CMK (cell line): ENCODE measurements around the gene TBCK.
A peak's percentile ranks its signal among the peaks of the same experiment; 100 is the strongest.

ENCODE experiments used
- DNase-seq: peaks from one replicate; pipeline ENCODE4 v3.0.0-alpha.2; 2010; ENCODE audit warnings: low read depth

Gene TBCK

DNA sequence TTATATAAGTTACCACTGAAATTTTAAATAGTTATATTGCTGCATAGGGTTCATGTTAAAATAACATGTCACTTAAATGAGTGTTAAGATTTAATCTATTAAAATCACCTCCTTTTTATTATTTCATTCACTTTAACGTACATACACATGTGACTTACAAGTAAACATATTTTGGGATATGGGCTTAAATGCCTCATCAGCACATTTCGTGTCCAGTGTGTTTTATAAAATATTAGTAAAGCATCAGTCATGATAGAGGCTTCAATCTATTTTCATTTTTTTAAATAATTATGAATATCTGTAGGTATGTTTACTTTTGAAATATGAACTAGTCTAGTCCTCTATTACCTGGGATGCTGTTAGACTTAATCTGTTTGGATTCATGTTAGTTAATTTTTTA, 277.1 kb downstream of the TBCK start:
- DNase-seq, result no peak

DNA sequence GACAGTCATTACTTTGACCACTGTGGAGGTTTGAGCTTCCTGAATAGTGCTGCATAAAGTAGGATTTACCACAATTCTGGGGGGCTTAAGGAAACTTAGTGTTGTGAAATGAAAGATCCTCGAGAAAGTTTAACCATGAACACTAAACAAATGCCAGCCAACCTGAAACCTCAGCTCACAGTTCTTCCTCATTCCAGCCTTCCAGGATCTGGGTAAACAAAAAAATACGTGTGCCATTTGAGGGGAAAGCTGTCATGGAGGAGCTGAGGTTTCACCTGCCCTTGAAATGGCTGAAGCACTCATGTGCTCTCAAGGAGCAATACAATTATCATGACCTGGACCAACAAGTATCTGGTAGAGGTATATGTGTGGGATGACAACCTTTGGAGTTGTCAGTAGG, 278.0 kb downstream of the TBCK start:
- no peak for DNase-seq

DNA sequence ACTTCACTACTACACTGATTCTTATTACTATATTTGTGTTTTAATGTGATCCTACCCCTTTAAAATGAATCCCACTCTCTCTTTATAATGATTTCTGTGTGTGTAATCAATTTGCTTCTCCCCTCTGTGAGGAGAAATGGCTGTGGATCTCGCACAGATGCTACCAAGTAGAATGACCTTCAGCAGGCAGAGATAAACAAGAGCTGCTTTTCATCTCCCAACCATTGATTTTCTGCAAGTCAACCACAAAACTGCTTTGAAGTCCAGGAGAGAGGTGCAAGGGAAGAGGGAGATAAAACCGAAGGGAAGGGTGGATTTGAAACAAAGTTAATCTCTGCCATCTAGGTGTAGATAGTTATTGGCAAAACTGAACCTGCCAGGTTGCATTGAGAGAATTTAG, 279.2 kb downstream of the TBCK start:
- DNase-seq, result no peak

DNA sequence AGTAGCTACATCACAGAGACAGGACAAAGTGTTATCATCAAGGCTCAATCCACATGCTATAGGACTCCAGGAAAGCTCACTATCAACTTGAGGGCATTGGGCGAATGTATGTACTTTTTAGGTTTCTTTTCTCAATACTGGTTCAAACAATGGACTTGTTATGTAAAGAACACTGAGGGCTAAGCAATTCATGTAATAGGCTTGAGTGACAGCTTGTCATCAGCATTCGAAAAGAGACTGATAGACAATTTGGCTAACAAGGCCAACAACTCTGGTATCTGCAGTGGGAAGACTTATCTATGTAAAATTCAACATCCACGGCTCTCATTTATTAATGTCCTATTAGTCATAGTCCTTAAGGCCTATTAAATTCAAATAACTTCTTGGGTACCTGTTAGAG, 279.7 kb downstream of the TBCK start:
- no peak for DNase-seq

DNA sequence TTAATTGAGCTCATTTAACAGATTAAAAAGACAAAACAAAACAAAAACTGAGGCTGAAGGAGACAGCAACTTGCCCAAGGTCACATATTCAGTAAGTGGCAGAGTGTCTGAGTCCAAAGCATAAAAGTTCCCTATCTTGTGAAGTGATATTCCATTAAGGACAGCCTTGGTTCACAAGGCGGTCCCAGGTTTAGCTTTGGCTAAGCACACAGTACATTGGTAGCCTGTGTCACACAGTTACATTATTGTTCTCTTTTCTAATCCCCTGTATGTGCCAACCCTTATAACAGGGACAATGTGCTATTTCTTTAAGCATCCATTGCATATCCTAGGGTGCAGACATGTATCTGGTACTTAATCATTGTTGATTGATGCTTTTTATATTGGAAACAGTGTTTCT, 280.8 kb downstream of the TBCK start:
- DNase-seq, result no peak

DNA sequence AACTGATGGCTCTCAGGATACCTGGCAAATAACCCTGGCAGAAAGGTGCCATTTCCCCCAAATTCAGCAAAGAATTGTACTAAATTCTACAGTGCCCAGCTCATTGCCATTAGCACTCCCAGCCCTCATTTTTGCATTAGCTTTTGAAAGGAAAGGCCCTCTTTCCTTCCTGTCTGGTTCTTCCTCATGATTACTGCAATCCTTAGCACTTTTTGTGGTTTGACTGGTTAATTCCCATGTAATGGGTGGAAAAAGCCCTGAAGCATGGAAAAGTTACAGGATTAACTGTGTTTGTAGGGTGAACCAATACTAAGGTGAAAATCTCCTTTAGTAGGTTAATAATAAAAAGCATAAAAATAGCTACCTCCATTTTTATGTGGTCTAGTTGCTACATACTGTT, 281.3 kb downstream of the TBCK start:
- DNase-seq, result no peak

DNA sequence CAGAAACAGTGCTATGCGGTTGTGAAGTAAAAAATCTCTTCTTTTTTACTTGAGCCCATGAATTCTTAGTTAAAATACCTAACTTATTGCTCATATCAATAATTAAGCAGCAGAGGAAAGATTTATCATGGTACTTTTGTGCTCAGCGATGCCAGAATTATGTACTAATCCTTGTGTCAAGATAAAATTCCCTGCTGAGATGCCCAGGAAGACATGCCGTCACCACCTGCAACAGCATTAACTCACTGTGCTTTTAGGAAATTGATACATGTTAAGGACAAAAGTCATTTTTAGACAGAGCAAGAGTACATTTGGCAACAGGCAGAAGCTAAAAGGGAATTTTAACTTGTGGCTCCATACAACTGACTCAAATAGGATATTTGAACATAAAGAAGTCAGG, 281.8 kb downstream of the TBCK start:
- no peak for DNase-seq

DNA sequence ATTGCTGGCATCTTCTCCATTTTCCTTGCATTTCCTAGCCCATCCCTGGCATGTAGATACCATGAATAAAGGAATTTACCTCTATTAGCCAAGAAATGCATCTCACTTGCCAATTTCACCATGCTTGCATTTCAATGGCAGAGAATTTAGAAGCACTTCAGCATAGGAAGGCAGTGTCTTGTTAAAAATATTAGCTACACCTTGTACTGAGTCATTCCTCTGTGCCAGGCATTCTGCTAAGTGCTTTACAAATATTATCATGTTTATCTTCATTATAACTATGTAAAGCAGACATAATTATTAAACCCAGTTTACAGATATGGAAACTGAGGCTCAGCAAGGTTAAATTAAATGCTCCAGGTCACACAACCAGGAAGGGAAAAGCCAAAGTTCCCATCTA, 282.5 kb downstream of the TBCK start:
- DNase-seq, result no peak

DNA sequence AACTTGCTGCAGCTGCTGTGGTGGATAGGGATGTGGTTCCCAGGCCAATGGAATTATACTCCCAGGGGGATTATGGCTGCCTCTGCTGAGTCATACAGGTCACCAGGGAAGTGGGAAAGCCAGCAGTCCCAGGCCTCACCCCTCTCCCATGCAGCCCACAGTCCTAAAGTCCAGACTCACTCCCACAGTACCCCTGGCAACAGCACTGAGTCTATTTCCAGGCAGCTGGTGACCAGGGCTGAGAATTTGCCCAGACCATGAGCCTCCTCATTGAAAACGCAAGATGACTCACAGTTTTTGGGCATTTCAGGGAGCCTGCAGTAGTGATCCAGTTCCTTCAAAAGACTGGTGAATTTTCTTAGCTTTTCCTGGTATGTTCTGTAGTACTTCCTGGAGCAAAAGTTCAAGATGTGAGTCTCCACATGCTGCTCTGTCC, 283.1 kb downstream of the TBCK start:
- DNase-seq, result no peak

DNA sequence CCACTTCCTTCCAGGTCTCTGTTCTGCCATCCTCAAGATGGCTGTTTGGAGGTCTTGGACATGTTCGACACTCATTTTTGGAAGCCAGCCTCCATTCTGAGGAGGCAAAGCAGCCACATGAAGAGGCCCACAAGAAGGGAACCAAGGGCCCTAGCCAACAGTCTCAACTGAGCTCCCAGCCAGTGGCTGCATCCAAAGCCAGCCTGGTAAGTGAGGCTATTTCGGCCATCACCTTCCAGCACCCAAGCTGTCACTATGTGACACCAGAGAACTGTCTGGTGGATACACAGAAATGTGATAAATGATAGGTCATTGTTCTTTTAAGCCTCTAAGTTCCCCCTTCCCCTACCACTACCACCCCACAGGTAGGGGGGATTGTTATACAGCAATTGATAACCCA, 293.6 kb downstream of the TBCK start:
- DNase-seq, result no peak

DNA sequence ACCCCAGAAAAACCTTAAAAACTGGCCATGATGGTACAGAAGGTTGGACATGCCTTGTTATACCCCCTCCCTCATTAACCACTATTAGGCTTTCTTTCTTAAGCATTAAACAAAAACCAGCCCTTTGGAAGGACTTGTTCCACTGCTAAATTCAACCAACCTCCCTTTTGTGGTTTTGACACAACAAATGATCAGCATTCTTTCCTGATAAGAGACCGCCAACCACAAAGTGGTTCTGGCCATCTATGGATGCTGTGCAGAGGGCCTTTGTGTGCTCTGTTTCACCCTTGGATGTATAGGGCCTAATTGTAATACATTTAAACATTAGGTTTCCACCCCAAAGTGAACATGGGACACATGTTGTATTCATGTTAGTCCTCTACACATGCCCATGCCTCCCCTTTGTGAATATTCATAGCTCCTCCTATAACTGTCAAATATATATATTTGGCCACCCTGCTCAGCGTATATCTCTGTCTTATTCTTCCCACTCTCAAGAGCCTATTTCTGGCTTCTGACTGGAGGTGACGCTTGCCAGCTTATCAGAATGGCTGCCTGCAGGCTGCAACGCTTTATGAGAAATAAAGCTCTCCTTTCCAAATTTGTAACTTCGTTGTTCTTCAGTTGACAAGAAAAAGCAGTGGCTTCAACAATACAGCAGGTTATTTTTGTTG, 294.1 kb downstream of the TBCK start:
- DNase-seq, result peak; percentile 29

DNA sequence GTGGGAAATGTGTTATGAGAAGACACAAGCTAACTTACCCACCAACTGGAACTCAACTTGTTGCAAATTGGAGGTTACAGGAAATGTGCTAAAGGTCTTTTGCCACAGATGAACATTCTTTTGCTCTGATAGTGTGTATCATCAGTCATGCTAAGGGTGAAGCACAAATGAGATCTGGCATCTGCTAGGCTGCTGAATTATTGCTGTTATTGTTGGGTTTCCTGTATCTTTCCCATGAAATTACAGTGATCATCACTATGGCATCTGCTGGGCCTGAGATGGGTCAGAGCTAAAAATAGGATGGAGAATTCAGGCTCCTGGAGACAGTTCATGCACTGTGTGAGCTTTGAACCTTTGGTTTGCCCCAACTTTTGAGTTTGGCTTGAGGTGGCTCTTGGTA, 296.2 kb downstream of the TBCK start:
- DNase-seq, result no peak

DNA sequence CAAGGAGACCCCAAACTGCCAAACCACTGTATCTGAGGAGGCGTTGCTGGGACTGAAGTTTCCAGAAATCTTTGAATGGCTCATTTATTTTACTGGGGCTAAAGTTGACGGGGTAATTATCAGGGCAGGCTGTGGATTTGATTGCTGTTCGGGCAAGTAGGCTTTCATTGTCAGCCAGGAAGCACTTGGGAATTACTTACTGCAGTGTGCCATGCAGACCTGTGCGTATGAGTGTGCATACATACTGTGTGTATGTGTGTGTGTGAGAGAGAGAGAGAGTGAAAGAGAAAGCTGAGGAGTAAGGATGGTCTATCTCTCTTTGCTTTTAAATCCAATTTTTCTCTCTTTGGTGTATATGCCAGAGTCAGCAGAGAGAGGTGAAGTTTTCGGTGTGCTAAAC, 298.0 kb downstream of the TBCK start:
- DNase-seq, result no peak

DNA sequence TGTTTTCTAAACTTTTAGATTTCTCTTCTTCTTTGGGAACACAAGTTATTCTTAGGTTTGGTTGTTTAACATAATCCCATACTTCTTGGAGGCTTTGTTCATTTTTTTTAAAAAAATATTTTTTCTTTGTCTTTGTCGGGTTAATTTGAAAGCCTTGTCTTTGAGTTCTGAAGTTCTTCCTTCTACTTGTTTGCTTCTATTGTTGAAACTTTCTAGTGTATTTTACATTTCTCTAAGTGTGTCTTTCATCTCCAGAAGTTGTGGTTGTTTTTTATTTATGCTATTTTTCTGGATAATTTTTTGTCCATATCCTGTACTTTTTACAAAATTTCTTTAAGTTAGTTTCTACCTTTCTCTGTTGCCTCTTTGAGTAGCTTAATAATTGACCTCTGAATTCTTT, 304.6 kb downstream of the TBCK start:
- DNase-seq, result no peak

DNA sequence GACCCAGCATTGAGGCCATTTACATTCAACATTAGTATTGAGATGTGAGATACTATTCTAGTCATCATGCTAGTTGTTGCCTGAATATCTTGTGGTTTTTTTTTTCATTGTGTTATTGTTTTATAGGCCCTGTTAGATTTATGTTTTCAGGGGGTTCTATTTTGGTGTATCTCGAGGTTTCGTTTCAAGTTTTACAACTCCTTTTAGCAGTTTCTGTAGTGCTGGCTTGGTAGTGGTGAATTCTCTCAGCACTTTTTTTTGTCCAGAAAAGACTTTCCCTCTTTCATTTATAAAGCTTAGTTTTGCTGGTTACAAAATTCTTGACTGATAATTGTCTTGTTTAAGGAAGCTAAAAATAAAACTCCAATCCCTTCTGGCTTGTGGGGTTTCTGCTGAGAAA, 305.2 kb downstream of the TBCK start:
- no peak for DNase-seq

DNA sequence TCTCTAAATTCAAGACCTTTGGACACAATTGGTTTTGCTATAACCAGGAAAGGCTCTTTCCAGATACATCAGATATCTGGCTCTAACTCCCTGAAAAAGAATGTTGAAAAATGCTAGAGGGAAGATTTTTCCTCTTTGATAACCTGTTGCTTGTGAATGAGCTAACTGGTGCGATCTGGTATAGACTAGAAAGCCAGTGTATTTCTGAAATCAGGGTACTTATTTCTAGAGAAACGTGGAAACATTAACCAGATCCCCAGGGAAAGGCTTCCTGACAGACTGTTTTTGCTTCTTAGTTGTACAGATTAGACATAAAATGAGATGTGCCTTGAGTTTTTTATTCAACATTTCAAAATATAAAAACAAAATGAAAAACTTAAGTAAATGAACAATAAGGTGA, 313.0 kb downstream of the TBCK start:
- DNase-seq, result no peak

DNA sequence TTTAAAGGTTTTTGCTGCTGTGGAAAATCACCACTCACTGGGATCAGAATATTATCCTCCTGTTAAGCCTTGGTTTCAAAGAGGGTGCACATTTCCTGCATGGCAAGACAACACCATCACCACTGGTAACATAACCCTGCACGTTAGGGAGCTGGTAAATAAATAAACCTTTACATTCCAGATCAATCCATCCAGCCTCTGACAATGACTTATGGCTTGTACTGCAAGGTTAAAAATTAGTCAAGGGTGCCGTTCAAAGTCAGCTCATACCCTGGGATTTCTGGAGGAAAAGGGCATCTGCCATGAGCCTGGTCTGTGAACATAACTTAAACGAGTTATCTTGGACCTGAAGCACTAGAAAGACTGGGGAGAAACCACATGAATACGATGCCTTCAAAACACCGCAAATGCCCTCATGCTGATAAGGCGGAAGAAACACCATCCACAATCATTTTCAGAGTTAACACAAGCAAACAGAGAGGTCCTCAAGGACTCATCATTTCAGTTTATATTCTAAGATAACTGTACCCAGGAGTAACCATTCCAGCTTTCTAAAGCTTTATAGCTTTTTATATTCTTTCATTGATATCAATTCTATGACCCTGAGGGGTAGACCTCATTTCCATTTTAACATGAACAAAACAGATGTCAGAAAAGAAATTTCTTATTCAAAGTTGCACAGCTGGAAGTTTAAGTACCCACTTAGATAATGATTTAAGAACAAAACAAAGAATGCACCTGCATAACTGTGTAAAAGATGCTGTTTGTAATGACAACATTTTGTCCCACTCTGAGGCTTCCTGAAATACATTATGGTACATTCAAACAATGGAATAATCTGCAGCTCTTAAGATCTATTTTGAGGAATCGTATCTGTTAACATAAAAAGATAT, 317.6 kb downstream of the TBCK start:
- no peak for DNase-seq

DNA sequence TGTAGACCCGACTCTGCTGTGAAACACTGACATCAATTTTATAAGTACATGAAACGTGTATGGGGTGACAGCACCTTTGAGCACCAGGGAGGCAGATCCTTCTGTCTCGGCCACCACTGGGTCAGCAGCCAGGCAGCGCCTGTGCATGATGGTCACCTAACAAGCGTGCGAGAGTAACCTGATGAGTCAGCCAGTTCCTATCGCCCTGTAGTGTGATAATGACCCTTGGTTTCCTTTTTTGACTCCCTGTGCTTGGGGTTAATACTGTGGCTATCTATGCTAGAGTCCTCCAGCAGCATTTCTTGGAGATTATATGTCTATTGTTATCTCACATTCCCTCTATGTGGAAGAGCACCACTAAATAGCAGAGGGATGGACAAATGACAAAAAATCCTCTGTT, 319.2 kb downstream of the TBCK start:
- DNase-seq, result peak; percentile 64

DNA sequence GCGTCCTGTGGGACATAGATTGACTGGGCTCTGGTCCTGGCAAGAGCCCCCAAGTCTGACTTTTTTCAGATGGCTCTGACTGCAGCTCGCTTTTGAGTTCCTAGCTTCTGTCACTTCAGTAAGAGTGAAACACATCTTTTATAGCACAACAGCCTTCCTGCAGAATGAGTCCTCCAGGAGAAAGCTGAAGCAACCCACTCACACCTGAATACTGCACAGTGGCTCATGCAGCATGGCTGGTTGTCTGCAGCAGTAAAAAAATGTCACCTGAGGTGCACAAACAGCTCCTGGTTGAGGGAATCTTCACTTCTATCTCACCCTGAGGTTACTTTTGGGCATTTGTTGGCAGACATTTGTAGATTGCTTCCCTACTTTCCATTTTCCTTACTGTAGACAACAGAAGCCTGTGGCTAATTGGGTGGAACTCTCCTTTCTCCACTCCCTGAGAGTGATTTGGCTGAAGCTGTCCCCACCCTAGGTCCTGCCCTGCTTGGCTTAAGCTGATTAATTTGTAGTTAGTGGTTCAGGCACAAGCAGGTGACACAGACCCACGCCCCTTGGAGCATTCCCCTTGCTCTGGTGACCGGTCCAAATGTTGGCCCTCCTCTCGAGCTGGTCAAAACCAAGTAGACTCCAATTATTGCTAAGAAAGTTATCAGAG, 321.0 kb downstream of the TBCK start:
- DNase-seq, result no peak

DNA sequence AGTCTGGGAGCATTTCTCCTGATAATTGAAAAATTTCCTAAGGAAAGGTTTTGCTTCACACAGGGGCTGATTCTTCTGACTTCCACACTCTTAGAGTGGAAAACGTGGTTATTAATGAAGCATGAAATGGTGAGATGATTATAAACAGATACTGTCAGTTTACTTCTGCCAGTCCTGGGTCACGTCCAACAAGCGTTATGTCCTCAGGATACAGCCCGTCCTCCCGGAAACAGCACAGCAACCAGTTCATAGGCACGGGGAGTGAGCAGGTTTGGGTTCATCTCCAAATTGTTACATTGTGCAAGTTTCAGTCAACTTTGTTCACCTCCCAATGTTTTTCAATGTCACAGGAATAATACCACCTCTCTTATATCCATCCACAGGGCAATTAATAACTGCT, 321.9 kb downstream of the TBCK start:
- DNase-seq, result no peak

DNA sequence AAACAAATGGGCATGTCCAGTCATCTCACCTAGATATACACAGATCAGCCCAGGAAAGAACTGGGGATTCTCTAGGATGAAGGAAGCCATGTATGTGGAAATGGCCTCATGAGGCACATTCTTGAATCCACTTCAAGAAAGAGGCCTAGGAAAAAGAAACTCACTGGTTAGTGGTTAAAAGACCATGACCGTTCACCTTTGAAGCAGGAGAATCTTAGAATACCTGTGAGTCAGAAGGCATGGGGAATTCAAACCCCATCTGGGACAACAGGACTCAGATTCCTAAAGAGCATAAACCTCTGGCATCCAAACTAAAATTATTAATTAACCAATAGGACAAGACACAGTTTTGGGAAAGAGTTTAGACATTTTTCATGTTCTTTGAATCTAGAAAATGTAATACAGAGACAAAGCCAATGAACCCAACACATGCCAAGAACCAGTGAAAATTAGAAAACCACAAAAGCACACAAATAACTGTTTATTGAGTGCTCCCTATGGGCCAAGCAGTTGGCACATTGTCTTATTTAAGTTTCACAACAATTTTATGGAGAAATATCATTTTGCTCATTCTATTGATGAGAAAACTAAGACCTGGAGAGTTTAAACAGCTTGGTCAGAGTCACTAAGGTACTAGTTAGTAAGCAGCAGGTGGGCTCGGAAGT, 323.2 kb downstream of the TBCK start:
- DNase-seq, result no peak

DNA sequence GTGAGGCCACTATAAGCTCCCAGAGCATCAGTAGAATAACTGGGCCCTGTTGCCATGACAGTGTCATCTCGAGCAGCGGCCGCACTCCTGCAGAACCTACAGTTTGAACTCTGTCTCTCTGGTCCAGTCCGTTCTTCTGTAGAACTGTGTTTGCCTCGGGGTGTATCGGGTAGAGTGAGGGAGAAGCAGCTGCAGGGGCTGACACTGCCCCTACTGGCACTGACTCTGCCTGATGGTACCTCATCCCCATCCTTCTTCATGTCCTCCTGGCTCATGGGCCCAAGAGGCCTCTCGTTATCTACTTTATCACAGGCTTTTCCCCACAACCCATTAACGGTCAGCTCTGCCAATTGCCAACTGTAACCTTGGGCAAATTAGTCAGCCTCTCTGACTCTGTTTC, 324.3 kb downstream of the TBCK start:
- DNase-seq, result no peak
